IMR-90 (cell line): Measurements from ENCODE around the gene TMED3. TPM values are rescaled to one million over a fixed set of nuclear protein-coding genes. Genes with fewer than 3 reads are reported as not detected.

Experiments
- ATAC-seq: fragments of 200-7000 bp; cut with Tn5 transposase; 2 replicates; pipeline ENCODE4 v1.9.1; 2020; ENCODE audit warnings: low read depth, mild to moderate bottlenecking, moderate library complexity
- BruUV-seq: library from RNA; stranded (reverse); fragments of 400-500 nt; replicated peaks from 2 replicates; lab custom pipeline; 2021; lab: Mats Ljungman, UMichigan
- CTCF ChIA-PET: fragments of 300-600 bp; formaldehyde crosslinking; extraction: SDS; loops from one replicate; lab custom pipeline; 2021; ENCODE audit warnings: antibody characterized with exemption; lab: Yijun Ruan, JAX
- POLR2A ChIA-PET: fragments of 300-600 bp; sonication (Branson Sonifier 250); formaldehyde crosslinking; loops from one replicate; lab custom pipeline; 2022; ENCODE audit warnings: antibody characterized with exemption; ENCODE audit not compliant: unreplicated experiment; lab: Charles Lee
- DNase-seq: peaks from one replicate; pipeline ENCODE4 v3.0.0; 2013
- H2AFZ ChIP-seq: replicated peaks from 2 replicates; pipeline ENCODE3; 2013; ENCODE audit warnings: low read length, mild to moderate bottlenecking; ENCODE audit not compliant: poor library complexity
- H2AK5ac ChIP-seq: 2 replicates; pipeline ENCODE4 v1.6.1; 2013; ENCODE audit warnings: low read depth, low read length, inconsistent platforms
- H2AK9ac ChIP-seq: replicated peaks from 2 replicates; pipeline ENCODE3; 2013; ENCODE audit warnings: mild to moderate bottlenecking, low read depth, low read length, moderate library complexity; ENCODE audit not compliant: poor library complexity
- H2BK120ac ChIP-seq: 2 replicates; pipeline ENCODE4 v1.6.1; 2013; ENCODE audit warnings: low read depth, low read length, inconsistent platforms
- H2BK15ac ChIP-seq: 3 replicates; pipeline ENCODE4 v1.6.1; 2013; ENCODE audit warnings: low read depth, low read length, inconsistent platforms
- H2BK20ac ChIP-seq: 2 replicates; pipeline ENCODE4 v1.6.1; 2013; ENCODE audit warnings: low read depth, mild to moderate bottlenecking, inconsistent platforms, low read length, moderate library complexity
- H2BK5ac ChIP-seq: 2 replicates; pipeline ENCODE4 v1.6.1; 2013; ENCODE audit warnings: mild to moderate bottlenecking, low read depth, low read length, inconsistent platforms; ENCODE audit not compliant: poor library complexity, severe bottlenecking
- H3K14ac ChIP-seq: replicated peaks from 2 replicates; pipeline ENCODE4 v1.6.1; 2013; ENCODE audit warnings: low read depth, low read length, inconsistent platforms
- H3K18ac ChIP-seq: 2 replicates; pipeline ENCODE4 v1.6.1; 2013; ENCODE audit warnings: low read depth, low read length, control low read depth
- H3K23ac ChIP-seq: 2 replicates; pipeline ENCODE4 v1.6.1; 2013; ENCODE audit warnings: low read depth, low read length, inconsistent platforms
- H3K27ac ChIP-seq: 2 replicates; pipeline ENCODE4 v1.5.1; 2013; ENCODE audit warnings: mild to moderate bottlenecking, control low read depth, low read length; ENCODE audit not compliant: insufficient read depth
- H3K27me3 ChIP-seq: 2 replicates; pipeline ENCODE4 v1.6.1; 2013; ENCODE audit warnings: low read length; ENCODE audit not compliant: control insufficient read depth, insufficient read depth
- H3K36me3 ChIP-seq: 2 replicates; pipeline ENCODE4 v1.6.1; 2013; ENCODE audit warnings: low read length, mixed read lengths; ENCODE audit not compliant: control insufficient read depth, insufficient read depth
- H3K4ac ChIP-seq: 2 replicates; pipeline ENCODE4 v1.6.1; 2013; ENCODE audit warnings: low read depth, low read length, inconsistent platforms
- H3K4me1 ChIP-seq: 2 replicates; pipeline ENCODE4 v1.6.1; 2013; ENCODE audit warnings: low read length, mixed read lengths; ENCODE audit not compliant: control insufficient read depth, insufficient read depth
- H3K4me2 ChIP-seq: 2 replicates; pipeline ENCODE4 v1.6.1; 2013; ENCODE audit warnings: low read depth, mild to moderate bottlenecking, control low read depth, low read length, moderate library complexity
- H3K4me3 ChIP-seq: 2 replicates; pipeline ENCODE4 v1.5.1; 2013; ENCODE audit warnings: low read depth, mild to moderate bottlenecking, control low read depth, low read length, moderate library complexity; ENCODE audit not compliant: insufficient read depth
- H3K56ac ChIP-seq: 2 replicates; pipeline ENCODE4 v1.6.1; 2013; ENCODE audit warnings: low read length, inconsistent platforms; ENCODE audit not compliant: insufficient read depth; ENCODE audit errors: extremely low read depth
- H3K79me1 ChIP-seq, 2 experiments: 2 replicates each; pipeline ENCODE4 v1.6.1; 2013; ENCODE audit warnings: low read length in 2 of 2, inconsistent platforms in 1 of 2, low read depth in 1 of 2
- H3K9ac ChIP-seq: 2 replicates; pipeline ENCODE4 v1.6.1; 2013; ENCODE audit warnings: low read depth, low read length, control low read depth
- H3K9me1 ChIP-seq: 2 replicates; pipeline ENCODE4 v1.6.1; 2013; ENCODE audit warnings: low read length, inconsistent platforms; ENCODE audit not compliant: insufficient read depth
- H3K9me3 ChIP-seq: 2 replicates; pipeline ENCODE4 v1.6.1; 2013; ENCODE audit warnings: low read length; ENCODE audit not compliant: control insufficient read depth, insufficient read depth
- H4K20me1 ChIP-seq: 2 replicates; pipeline ENCODE4 v1.6.1; 2013; ENCODE audit warnings: low read length, inconsistent platforms; ENCODE audit not compliant: insufficient read depth
- H4K5ac ChIP-seq: 2 replicates; pipeline ENCODE4 v1.6.1; 2013; ENCODE audit warnings: mild to moderate bottlenecking, low read depth, low read length, control low read depth
- H4K8ac ChIP-seq, 2 experiments: 2 replicates each; pipeline ENCODE4 v1.6.1; 2013; ENCODE audit warnings: low read depth in 2 of 2, low read length in 2 of 2, control low read depth in 1 of 2, inconsistent platforms in 1 of 2
- H4K91ac ChIP-seq: 2 replicates; pipeline ENCODE4 v1.6.1; 2013; ENCODE audit warnings: low read depth, low read length, inconsistent platforms; ENCODE audit not compliant: insufficient read depth
- NFE2L2 ChIP-seq: fragments of 150-350 bp; IDR thresholded peaks from 2 replicates; pipeline ENCODE4 v1.6.1; 2016; ENCODE audit warnings: low read depth, mild to moderate bottlenecking, low read length
- POLR2A ChIP-seq: IDR thresholded peaks from 2 replicates; pipeline ENCODE4 v1.6.1; 2012; ENCODE audit warnings: mild to moderate bottlenecking, low read depth, low read length
- WGBS, 2 experiments: methylation state at CpG; one replicate each; pipeline versions ENCODE4 v1.1.5 to v1.1.7; 2013; ENCODE audit warnings: missing lambda C conversion rate in 2 of 2; ENCODE audit not compliant: insufficient read length in 1 of 2; ENCODE audit errors: extremely low coverage in 2 of 2; 5-methylcytosine and 5-hydroxymethylcytosine counted together
- dilution Hi-C: fragments of 300-500 bp; cut with HindIII; formaldehyde crosslinking; loops from one replicate; pipeline ENCODE4 v1.14.3; 2018; ENCODE audit warnings: low sequenced_read_pairs; ENCODE audit not compliant: unreplicated experiment
- in situ Hi-C: fragments of 300-500 bp; cut with MboI; formaldehyde crosslinking; loops from 3 replicates; pipeline ENCODE4 v1.14.3; 2019; ENCODE audit warnings: low sequenced_read_pairs, inconsistent platforms, mixed read lengths
- intact Hi-C: fragments of 100-400 bp; cut with micrococcal nuclease; formaldehyde crosslinking; loops from 2 replicates; pipeline ENCODE4 v1.10.0; 2022
- polyA plus RNA-seq, 3 experiments: library from polyadenylated mRNA; depleted of rRNA; stranded (reverse); fragments of >200 nt; gene quantifications; 2 replicates each; pipeline ENCODE4 v1.2.3, GENCODE V29; 2012; ENCODE audit warnings: low replicate concordance in 1 of 3
- total RNA-seq: library from RNA; depleted of rRNA; stranded (reverse); fragments of >200 nt; gene quantifications from 2 replicates; pipeline ENCODE4 v1.2.3, GENCODE V29; 2012
- TF ChIP-seq, protein P1 (sequence below): conservative IDR thresholded peaks from 2 replicates; pipeline ENCODE4 v1.5.1; 2012; ENCODE audit warnings: mild to moderate bottlenecking, low read depth, low read length, improper control_type of control experiment
- TF ChIP-seq, protein P2 (sequence below): fragments of 150-350 bp; IDR thresholded peaks from 2 replicates; pipeline ENCODE4 v1.6.1; 2017; ENCODE audit warnings: mild to moderate bottlenecking, antibody characterized with exemption, low read length, low read depth
- TF ChIP-seq, protein P3 (sequence below): fragments of 150-350 bp; IDR thresholded peaks from 2 replicates; pipeline ENCODE4 v1.6.1; 2016; ENCODE audit warnings: low read depth, mild to moderate bottlenecking, low read length, moderate library complexity, borderline replicate concordance

TMED3 gene
- total and polyA plus RNA-seq, 2 of the 4 experiments (the other 2 are of a cell fraction): 170 to 237 TPM

DNA sequence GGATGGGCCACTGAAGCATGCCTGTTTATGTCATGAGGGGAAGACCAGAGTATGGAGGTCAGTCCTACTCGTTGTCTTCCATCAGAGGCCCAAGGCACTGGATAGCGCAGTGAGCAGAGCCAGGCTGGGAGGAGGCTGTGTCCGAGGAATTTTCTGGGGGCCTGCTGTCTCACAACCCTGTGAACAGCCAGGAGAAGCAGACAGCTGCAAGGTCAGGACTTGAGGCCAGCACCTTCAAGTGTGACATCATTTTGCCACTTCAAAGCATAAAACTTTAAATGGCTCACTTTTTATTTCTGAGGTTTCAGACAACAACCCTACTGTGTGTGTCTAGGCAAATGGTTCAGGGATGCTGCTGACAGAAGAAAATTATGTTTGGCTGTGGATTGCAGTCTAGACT lies 47.2 kb downstream of the TMED3 start:
- Histone ChIP-seq H3K79me1 (no peaks in the 10 kb centered on the region; a peak in 1 of 4 replicates), H3K27me3 (no peaks in the 10 kb centered on the region), H4K91ac (no peak overlapping the region), H3K23ac (no peak overlapping the region), H3K4me2 (no peak overlapping the region), H3K14ac (no peak overlapping the region), H4K5ac (no peak overlapping the region), H2BK5ac (no peak overlapping the region), H2AFZ (no peak overlapping the region), H3K18ac (no peak overlapping the region), H2BK15ac (no peak overlapping the region), H3K56ac (no peak overlapping the region), H2AK5ac (no peak overlapping the region), H3K36me3 (no peaks in the 10 kb centered on the region), H2BK120ac (no peak overlapping the region), H4K8ac (no peak overlapping the region), H2BK20ac (no peak overlapping the region), H2AK9ac (no peak overlapping the region), H3K27ac (no peak overlapping the region), H3K9me3 (no peaks in the 10 kb centered on the region), H3K4me3 (no peak overlapping the region), H3K4me1 (no peaks in the 10 kb centered on the region), H3K9me1 (no peaks in the 10 kb centered on the region), H4K20me1 (no peaks in the 10 kb centered on the region; the same call in 1 of the 2 replicates), H3K9ac (no peak overlapping the region), H3K4ac (no peak overlapping the region)
- no peak for TF ChIP-seq POLR2A
- TF ChIP-seq, protein P1, sequence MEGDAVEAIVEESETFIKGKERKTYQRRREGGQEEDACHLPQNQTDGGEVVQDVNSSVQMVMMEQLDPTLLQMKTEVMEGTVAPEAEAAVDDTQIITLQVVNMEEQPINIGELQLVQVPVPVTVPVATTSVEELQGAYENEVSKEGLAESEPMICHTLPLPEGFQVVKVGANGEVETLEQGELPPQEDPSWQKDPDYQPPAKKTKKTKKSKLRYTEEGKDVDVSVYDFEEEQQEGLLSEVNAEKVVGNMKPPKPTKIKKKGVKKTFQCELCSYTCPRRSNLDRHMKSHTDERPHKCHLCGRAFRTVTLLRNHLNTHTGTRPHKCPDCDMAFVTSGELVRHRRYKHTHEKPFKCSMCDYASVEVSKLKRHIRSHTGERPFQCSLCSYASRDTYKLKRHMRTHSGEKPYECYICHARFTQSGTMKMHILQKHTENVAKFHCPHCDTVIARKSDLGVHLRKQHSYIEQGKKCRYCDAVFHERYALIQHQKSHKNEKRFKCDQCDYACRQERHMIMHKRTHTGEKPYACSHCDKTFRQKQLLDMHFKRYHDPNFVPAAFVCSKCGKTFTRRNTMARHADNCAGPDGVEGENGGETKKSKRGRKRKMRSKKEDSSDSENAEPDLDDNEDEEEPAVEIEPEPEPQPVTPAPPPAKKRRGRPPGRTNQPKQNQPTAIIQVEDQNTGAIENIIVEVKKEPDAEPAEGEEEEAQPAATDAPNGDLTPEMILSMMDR: no peak
- TF ChIP-seq NFE2L2: no peak
- TF ChIP-seq, protein P2, sequence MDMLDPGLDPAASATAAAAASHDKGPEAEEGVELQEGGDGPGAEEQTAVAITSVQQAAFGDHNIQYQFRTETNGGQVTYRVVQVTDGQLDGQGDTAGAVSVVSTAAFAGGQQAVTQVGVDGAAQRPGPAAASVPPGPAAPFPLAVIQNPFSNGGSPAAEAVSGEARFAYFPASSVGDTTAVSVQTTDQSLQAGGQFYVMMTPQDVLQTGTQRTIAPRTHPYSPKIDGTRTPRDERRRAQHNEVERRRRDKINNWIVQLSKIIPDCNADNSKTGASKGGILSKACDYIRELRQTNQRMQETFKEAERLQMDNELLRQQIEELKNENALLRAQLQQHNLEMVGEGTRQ: no peak
- TF ChIP-seq, protein P3, sequence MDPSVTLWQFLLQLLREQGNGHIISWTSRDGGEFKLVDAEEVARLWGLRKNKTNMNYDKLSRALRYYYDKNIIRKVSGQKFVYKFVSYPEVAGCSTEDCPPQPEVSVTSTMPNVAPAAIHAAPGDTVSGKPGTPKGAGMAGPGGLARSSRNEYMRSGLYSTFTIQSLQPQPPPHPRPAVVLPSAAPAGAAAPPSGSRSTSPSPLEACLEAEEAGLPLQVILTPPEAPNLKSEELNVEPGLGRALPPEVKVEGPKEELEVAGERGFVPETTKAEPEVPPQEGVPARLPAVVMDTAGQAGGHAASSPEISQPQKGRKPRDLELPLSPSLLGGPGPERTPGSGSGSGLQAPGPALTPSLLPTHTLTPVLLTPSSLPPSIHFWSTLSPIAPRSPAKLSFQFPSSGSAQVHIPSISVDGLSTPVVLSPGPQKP: no peak
- DNase-seq: no peak
- dilution Hi-C loops: no loop called here
- in situ Hi-C loops: no loop called here
- ATAC-seq: no peak
- intact Hi-C loops: no loop called here
- CTCF ChIA-PET: no interaction called here
- no CpG with 5 or more reads among the region's 3 CpGs for WGBS, 2 experiments
- POLR2A ChIA-PET: no interaction called here
- no TSS peak for BruUV-seq
